ENCODE measurements around the gene RIMS4. TPM values are rescaled to one million over a fixed set of nuclear protein-coding genes. Genes with fewer than 3 reads are reported as not detected.
A peak's percentile ranks its signal among the peaks of the same experiment; 100 is the strongest.

Gene RIMS4
- total RNA-seq, 1 experiment from 2014 or later = not detected

- Histone ChIP-seq H3K36me3 (no peaks in the 10 kb centered on the region), H3K27ac (no peak overlapping the region), H3K27me3 (peaks cover 56% of the 10 kb centered on the region), H3K4me3 (no peak overlapping the region), H3K4me1 (peaks cover 5% of the 10 kb centered on the region), H3K9me3 (replicated peaks) (0 out of 2 replicates have a peak, but pooled peaks cover 3% of the 10 kb centered on the region)
- DNase-seq = no peak
These were observed 86.5 kb downstream of the RIMS4 start for GRCh38 chr20:44723798-44724362.

DNA sequence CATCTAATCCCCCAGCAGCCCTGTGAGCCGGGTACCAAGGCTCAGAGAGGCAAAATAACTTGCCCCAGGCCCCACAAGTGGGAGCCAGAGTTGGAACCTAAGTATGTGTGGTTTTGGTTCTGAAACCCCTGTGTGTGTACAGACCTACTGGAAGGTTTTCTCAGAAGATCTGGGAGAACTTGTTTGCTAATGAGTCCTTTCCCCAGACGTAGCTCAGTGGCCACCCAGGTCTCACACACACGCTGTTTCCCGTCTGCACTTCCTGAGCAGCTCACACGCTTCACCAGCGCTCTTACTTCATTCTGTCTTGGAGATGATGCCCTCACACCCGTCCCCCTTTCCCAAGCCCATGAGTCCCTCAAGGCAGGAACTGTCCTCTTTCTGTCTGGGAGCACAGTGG lies 87.0 kb downstream of the RIMS4 start:
- H3K27me3 ChIP-seq = peaks cover 59% of the 10 kb centered on the region
- 0 out of 2 replicates have a peak, but pooled peaks cover 3% of the 10 kb centered on the region for H3K9me3 ChIP-seq (replicated peaks)
- no peak overlapping the region for H3K27ac ChIP-seq
- H3K4me3 ChIP-seq = no peak overlapping the region
- peaks cover under 1% of the 10 kb centered on the region; the same call in 1 of the 2 replicates for H3K4me1 ChIP-seq
- H3K36me3 ChIP-seq = no peaks in the 10 kb centered on the region
- no peak for DNase-seq

- no peak for DNase-seq
- H3K27me3 ChIP-seq = peaks cover 63% of the 10 kb centered on the region
- no peak overlapping the region for H3K4me3 ChIP-seq
- H3K9me3 ChIP-seq (replicated peaks) = 0 out of 2 replicates have a peak, but pooled peaks cover 3% of the 10 kb centered on the region
- H3K36me3 ChIP-seq = no peaks in the 10 kb centered on the region
- no peak overlapping the region for H3K27ac ChIP-seq
- no peaks in the 10 kb centered on the region for H3K4me1 ChIP-seq
These were observed 87.4 kb downstream of the RIMS4 start for GRCh38 chr20:44722990-44723389.

DNA sequence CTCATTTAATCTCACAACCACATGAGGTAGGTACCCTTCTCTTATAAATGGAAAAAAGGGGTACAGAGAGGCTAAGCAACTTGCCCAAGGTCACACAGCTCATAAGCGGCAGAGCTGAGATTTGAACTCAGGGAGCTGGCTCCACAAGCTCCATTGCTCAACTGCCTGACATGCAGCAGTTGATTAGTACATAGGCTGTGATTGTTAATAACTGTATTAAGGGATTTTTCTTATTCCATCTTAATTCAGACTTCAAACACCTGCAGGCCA lies 88.6 kb downstream of the RIMS4 start:
- Histone ChIP-seq H3K36me3 (no peaks in the 10 kb centered on the region), H3K9me3 (replicated peaks) (0 out of 2 replicates have a peak, but pooled peaks cover 3% of the 10 kb centered on the region), H3K4me3 (no peak overlapping the region), H3K4me1 (no peaks in the 10 kb centered on the region), H3K27me3 (peaks cover 68% of the 10 kb centered on the region), H3K27ac (no peak overlapping the region)
- no peak for DNase-seq

DNA sequence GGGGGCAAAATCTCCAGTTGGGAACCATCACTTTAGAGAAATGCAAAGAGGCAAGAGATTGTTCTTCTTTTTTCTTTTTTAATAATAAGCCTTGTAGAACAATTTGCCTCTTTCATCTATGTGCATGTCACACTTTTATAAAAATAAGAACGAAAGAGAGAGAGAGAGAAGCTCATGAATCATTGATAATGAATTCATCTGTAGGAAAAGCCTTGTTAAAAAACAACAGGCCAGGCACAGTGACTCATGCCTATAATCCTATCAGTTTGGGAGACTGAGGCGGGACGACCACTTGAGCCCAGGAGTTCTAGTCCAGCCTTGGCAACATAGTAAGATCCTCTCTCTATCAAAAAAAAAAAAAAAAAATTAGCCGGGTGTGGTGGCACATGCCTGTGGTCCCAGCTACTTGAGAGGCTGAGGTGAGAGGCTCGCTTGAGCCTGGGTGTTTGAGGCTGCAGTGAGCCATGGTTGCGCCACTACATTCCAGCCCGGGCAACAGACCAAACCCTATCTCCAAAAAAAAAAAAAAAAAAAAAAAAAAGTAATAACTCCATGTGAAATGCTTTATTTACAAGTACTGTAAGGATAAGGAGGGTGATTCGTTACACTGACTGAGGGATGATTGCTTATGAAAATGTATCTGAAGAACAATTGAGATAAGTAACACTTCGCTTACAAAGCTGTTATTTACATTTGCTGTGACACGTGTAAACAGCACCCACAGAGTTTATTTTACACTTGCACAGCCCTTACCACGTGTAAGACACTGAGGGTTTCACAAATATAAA lies 89.2 kb downstream of the RIMS4 start:
- Histone ChIP-seq H3K27me3 (peaks cover 68% of the 10 kb centered on the region), H3K4me3 (no peak overlapping the region), H3K36me3 (no peaks in the 10 kb centered on the region), H3K4me1 (no peaks in the 10 kb centered on the region), H3K27ac (no peak overlapping the region), H3K9me3 (replicated peaks) (0 out of 2 replicates have a peak, but pooled peaks cover 3% of the 10 kb centered on the region)
- no peak for DNase-seq

- no peak overlapping the region for H3K27ac ChIP-seq
- no peak overlapping the region for H3K4me3 ChIP-seq
- H3K4me1 ChIP-seq = no peaks in the 10 kb centered on the region
- H3K27me3 ChIP-seq = peaks cover 72% of the 10 kb centered on the region
- H3K36me3 ChIP-seq = no peaks in the 10 kb centered on the region
- no peak for DNase-seq
- 0 out of 2 replicates have a peak, but pooled peaks cover 3% of the 10 kb centered on the region for H3K9me3 ChIP-seq (replicated peaks)
These were observed 89.7 kb downstream of the RIMS4 start for GRCh38 chr20:44720621-44720996.

- 0 out of 2 replicates have a peak, but pooled peaks cover 3% of the 10 kb centered on the region for H3K9me3 ChIP-seq (replicated peaks)
- H3K4me1 ChIP-seq = peaks cover 3% of the 10 kb centered on the region; the same call in 1 of the 2 replicates
- no peak overlapping the region for H3K27ac ChIP-seq
- H3K36me3 ChIP-seq = no peaks in the 10 kb centered on the region
- DNase-seq = no peak
- peaks cover 72% of the 10 kb centered on the region for H3K27me3 ChIP-seq
- no peak overlapping the region for H3K4me3 ChIP-seq
These were observed 90.5 kb downstream of the RIMS4 start for GRCh38 chr20:44719841-44720240.

GRCh38 chr20:44717986-44718385 lies 92.4 kb downstream of the RIMS4 start:
- Histone ChIP-seq H3K4me3 (no peak overlapping the region), H3K4me1 (peaks cover 7% of the 10 kb centered on the region; the same call in 1 of the 2 replicates), H3K27ac (no peak overlapping the region), H3K27me3 (peaks cover 77% of the 10 kb centered on the region), H3K36me3 (no peaks in the 10 kb centered on the region), H3K9me3 (replicated peaks) (0 out of 2 replicates have a peak, but pooled peaks cover 3% of the 10 kb centered on the region)
- DNase-seq = no peak

GRCh38 chr20:44716309-44717106 lies 93.8 kb downstream of the RIMS4 start:
- Histone ChIP-seq H3K4me1 (peaks cover 7% of the 10 kb centered on the region; the same call in 1 of the 2 replicates), H3K36me3 (no peaks in the 10 kb centered on the region), H3K4me3 (no peak overlapping the region), H3K27me3 (peaks cover 80% of the 10 kb centered on the region), H3K27ac (no peak overlapping the region), H3K9me3 (replicated peaks) (0 out of 2 replicates have a peak, but pooled peaks cover under 1% of the 10 kb centered on the region)
- DNase-seq = no peak

GRCh38 chr20:44715499-44716308 lies 94.6 kb downstream of the RIMS4 start:
- H3K4me3 ChIP-seq = no peak overlapping the region
- H3K36me3 ChIP-seq = no peaks in the 10 kb centered on the region
- peaks cover 7% of the 10 kb centered on the region; the same call in 1 of the 2 replicates for H3K4me1 ChIP-seq
- no peaks in the 10 kb centered on the region for H3K9me3 ChIP-seq (replicated peaks)
- DNase-seq = no peak
- H3K27ac ChIP-seq = no peak overlapping the region
- H3K27me3 ChIP-seq = peaks cover 82% of the 10 kb centered on the region

- peaks cover 80% of the 10 kb centered on the region for H3K27me3 ChIP-seq
- H3K9me3 ChIP-seq (replicated peaks) = no peaks in the 10 kb centered on the region
- no peak within 1 kb of the TSS for H3K4me3 ChIP-seq
- peak; percentile 76 to 77 for DNase-seq
- no peaks in the 10 kb centered on the region for H3K36me3 ChIP-seq
- H3K4me1 ChIP-seq = peaks cover 7% of the 10 kb centered on the region; the same call in 1 of the 2 replicates
- H3K27ac ChIP-seq = no peak within 1 kb of the TSS
These were observed 95.4 kb downstream of the RIMS4 start, which contains the start of gene CCN5 for GRCh38 chr20:44714701-44715498. Gene CCN5 (plus strand): TSS chr20:44715369. CDS start chr20:44715391, 22 bp downstream.

DNA sequence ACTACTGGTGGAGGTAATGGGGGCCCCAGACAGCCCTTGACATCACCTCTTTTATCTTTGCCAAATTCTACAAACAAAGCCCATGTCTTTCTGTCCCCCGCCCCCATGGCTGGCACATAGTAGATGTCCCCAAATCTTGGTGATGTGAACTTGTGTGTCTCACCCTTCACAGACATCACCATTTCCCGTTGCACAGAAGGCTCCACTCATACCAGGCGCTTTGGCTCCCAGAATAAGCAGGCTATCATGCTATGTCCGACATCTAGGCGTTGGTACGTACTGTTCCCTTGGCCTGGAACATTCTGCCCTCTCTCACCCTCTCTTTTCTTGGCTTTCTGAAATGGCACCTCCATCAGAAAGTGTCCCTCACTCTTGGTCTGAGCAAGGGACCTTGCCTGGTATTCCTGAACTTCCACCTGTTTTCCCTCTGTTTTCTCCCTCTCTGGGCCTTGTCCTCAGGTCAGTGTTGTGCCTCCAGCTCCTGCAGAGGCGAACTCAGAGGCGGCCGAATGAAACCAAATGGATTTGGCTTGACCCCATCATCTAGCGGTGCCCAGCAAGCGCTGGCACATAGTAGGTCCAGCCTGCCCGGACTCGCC lies 96.1 kb downstream of the RIMS4 start:
- H3K4me3 ChIP-seq = no peak overlapping the region
- H3K9me3 ChIP-seq (replicated peaks) = no peaks in the 10 kb centered on the region
- no peaks in the 10 kb centered on the region for H3K36me3 ChIP-seq
- peaks cover 79% of the 10 kb centered on the region for H3K27me3 ChIP-seq
- H3K27ac ChIP-seq = no peak overlapping the region
- no peak for DNase-seq
- peaks cover 7% of the 10 kb centered on the region; the same call in 1 of the 2 replicates for H3K4me1 ChIP-seq

DNA sequence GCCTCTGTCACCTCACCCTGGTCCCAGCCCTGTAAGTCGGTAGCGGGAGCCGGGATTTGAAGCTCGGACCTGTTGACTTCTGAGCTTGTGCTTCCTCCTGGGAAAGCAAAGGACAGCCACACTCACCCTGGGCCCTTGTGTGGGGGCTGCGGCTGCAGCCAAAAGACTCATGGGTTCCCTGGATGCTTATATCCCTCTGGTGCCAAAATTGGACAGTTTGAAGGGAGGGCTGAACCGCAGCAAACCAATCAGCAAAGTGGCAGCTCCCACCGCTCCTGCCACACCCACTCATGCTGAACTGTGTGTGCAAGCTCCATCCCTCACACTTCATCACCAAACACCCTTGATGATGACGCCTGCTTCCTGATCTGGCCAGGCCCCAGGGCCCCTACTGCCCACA lies 99.1 kb downstream of the RIMS4 start:
- Histone ChIP-seq H3K27me3 (peaks cover 62% of the 10 kb centered on the region), H3K4me3 (no peak overlapping the region), H3K9me3 (replicated peaks) (no peaks in the 10 kb centered on the region), H3K27ac (no peak overlapping the region), H3K4me1 (peaks cover 7% of the 10 kb centered on the region; the same call in 1 of the 2 replicates), H3K36me3 (no peaks in the 10 kb centered on the region)
- DNase-seq = no peak
